ENCODE measurements around the gene CLIP4.

CLIP4 gene

DNA sequence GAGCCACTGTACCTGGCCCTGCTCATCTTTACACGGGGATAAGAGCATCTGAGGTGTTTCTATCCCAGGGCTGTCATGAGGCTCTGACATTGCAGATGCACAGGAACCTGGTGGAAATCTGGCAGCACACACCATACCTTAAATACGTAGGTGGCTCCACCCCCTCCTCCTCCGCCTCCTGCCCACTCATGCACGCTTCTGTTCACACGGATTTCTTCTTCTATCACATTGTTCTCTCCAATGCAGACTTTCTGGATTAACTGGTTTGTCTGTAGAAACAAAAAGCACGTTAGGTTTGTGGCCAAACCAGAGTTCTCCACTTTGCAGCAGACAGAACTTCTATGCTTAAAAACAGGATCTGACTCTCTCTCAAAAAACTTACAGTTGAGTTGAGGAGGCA is 118.2 kb downstream of the CLIP4 start:
- Histone ChIP-seq H3K4me3 (ENCODE audit: low read depth, low read length) (no peak overlapping the region), H3K27me3 (ENCODE audit: control insufficient read depth, insufficient read depth, low read length) (peaks cover 3% of the 10 kb centered on the region; the same call in 1 of the 2 replicates), H3K36me3 (ENCODE audit: control insufficient read depth, insufficient read depth, low read length) (no peaks in the 10 kb centered on the region), H3K9ac (ENCODE audit: low read length) (no peak overlapping the region), H3K4me1 (ENCODE audit: control insufficient read depth, insufficient read depth, low read length) (no peaks in the 10 kb centered on the region), H3K9me3 (ENCODE audit: control insufficient read depth, insufficient read depth, low read depth, low read length) (no peaks in the 10 kb centered on the region), H3K27ac (ENCODE audit: low read depth, low read length) (no peak overlapping the region)

DNA sequence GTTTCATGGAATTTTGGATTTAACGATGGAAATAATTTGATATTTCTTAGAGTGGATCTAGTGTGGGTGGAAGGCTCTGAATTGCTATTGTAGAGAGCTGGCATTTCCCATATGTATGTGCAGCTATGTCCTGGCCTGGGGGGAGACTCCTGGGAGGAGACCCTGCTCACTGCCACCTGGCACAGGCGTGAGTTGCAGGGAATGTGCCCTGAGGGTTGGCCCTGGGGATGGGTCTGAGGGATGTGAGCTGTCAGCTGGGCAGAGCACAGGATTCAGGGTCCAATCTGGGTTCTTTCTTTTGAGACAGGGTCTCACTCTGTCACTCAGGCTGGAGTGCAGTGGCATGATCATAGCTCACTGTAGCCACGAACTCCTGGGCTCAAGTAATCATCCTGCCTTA is 120.2 kb downstream of the CLIP4 start:
- Histone ChIP-seq H3K27me3 (ENCODE audit: control insufficient read depth, insufficient read depth, low read length) (peaks cover 3% of the 10 kb centered on the region; the same call in 1 of the 2 replicates), H3K9ac (ENCODE audit: low read length) (no peak overlapping the region), H3K27ac (ENCODE audit: low read depth, low read length) (no peak overlapping the region), H3K36me3 (ENCODE audit: control insufficient read depth, insufficient read depth, low read length) (no peaks in the 10 kb centered on the region), H3K9me3 (ENCODE audit: control insufficient read depth, insufficient read depth, low read depth, low read length) (no peaks in the 10 kb centered on the region), H3K4me3 (ENCODE audit: low read depth, low read length) (no peak overlapping the region), H3K4me1 (ENCODE audit: control insufficient read depth, insufficient read depth, low read length) (no peaks in the 10 kb centered on the region)

DNA sequence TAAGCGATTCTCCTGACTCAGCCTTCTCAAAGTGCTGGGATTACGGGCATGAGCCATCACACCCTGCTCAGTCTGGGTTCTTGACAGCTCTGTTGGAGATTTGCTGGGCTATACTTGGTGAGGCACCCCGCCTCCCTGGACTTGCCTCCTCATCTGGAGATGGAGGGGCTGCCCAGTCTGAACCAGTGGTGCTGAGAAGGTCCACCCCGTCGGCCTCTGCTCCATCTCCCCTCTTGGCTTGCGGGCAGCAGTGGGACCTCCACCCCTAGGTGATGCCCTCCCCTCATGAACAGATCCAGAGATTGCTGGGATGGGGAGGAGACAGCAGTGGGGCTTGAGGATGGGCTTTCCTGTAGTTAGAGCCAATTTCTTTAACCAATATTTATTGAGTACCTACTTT is 120.9 kb downstream of the CLIP4 start:
- Histone ChIP-seq H3K4me3 (ENCODE audit: low read depth, low read length) (no peak overlapping the region), H3K9ac (ENCODE audit: low read length) (no peak overlapping the region), H3K4me1 (ENCODE audit: control insufficient read depth, insufficient read depth, low read length) (no peaks in the 10 kb centered on the region), H3K27ac (ENCODE audit: low read depth, low read length) (no peak overlapping the region), H3K36me3 (ENCODE audit: control insufficient read depth, insufficient read depth, low read length) (no peaks in the 10 kb centered on the region), H3K27me3 (ENCODE audit: control insufficient read depth, insufficient read depth, low read length) (peaks cover 3% of the 10 kb centered on the region; the same call in 1 of the 2 replicates), H3K9me3 (ENCODE audit: control insufficient read depth, insufficient read depth, low read depth, low read length) (no peaks in the 10 kb centered on the region)

DNA sequence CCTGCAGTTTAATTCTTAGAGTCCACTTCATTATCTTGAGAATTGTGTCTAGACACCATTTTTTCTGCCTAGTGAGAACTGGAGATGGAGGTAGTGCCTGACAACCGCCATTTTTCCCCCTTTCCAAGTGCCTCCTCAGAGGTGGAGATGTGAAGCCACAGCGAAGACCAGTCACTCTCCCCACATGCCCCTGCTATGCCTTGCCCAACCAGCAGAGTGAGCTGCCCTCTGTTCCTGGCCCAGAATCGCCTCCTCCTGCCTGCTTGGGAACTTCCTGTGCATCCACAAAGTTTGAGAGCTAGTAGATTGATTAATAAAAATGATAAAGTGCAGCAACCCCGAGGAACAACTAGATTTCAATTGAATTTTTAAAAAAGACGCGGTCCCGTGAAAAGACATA is 123.3 kb downstream of the CLIP4 start:
- Histone ChIP-seq H3K9me3 (ENCODE audit: control insufficient read depth, insufficient read depth, low read depth, low read length) (no peaks in the 10 kb centered on the region), H3K4me3 (ENCODE audit: low read depth, low read length) (no peak overlapping the region), H3K27ac (ENCODE audit: low read depth, low read length) (no peak overlapping the region), H3K36me3 (ENCODE audit: control insufficient read depth, insufficient read depth, low read length) (no peaks in the 10 kb centered on the region), H3K9ac (ENCODE audit: low read length) (no peak overlapping the region), H3K27me3 (ENCODE audit: control insufficient read depth, insufficient read depth, low read length) (peaks cover 3% of the 10 kb centered on the region; the same call in 1 of the 2 replicates), H3K4me1 (ENCODE audit: control insufficient read depth, insufficient read depth, low read length) (no peaks in the 10 kb centered on the region)
